ENCODE results near the gene ITIH2.

ITIH2 gene

DNA sequence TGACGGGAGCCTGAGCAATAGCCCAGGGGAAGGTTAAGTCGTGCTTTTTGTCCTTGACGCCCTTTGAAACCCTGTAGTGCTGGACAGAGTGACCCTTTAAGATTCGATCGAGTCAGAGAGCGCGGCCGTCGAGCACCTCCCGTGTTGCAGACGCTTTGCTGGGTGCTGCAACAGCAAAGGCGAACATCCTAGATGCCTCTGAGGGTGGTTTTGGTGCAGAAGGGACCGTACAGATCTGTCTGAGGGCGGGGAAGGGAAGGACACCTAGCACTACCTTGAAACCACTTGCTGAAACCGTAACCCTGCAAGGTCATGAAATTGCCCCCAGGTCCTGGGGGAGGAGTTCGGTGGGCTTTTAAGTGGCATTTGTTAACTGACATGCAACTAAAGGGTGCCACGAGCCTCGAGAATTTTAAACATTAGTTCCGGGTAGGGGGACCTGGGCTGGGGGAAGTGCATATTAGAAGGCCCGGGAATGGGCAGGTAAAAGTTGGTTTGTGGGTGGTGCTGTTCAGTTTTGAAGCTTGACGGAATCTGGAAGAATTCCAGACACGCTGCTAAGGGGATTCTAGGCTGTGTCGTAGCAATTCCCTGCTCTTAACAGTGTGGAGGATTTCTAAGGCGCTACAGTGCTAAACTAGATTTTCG lies 85.6 kb downstream of the ITIH2 start:
- TF ChIP-seq, protein P1, sequence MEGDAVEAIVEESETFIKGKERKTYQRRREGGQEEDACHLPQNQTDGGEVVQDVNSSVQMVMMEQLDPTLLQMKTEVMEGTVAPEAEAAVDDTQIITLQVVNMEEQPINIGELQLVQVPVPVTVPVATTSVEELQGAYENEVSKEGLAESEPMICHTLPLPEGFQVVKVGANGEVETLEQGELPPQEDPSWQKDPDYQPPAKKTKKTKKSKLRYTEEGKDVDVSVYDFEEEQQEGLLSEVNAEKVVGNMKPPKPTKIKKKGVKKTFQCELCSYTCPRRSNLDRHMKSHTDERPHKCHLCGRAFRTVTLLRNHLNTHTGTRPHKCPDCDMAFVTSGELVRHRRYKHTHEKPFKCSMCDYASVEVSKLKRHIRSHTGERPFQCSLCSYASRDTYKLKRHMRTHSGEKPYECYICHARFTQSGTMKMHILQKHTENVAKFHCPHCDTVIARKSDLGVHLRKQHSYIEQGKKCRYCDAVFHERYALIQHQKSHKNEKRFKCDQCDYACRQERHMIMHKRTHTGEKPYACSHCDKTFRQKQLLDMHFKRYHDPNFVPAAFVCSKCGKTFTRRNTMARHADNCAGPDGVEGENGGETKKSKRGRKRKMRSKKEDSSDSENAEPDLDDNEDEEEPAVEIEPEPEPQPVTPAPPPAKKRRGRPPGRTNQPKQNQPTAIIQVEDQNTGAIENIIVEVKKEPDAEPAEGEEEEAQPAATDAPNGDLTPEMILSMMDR (IDR thresholded peaks at IDR 0.05; ENCODE audit: low read length, missing control alignments), result no peak
- H3K4me3 ChIP-seq (replicated peaks; ENCODE audit: low read depth, low read length), result peak overlapping the region; percentile 95
- peak; percentile 36 for DNase-seq (ENCODE audit: low read depth)

DNA sequence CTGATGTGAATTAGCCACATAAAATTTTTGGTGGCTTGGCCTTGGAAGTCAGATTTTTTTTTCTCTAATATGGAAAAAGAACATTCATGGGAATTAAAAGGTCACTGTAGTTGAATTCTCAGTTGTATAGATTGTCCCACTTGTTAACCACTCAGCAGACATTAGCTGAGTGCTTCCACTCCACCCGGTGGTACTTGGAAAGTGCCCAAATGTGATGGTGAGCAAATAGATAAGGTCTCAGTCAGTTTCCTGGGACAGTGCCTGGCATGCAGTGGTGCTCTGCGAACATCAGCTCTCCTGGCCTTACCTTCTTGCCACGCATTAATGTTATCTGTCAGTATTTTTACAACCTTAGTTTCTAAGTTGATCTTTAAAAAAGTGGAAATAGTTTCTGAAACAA lies 86.3 kb downstream of the ITIH2 start:
- TF ChIP-seq, protein P1 (IDR thresholded peaks at IDR 0.05; ENCODE audit: low read length, missing control alignments), result no peak
- H3K4me3 ChIP-seq (replicated peaks; ENCODE audit: low read depth, low read length), result peak overlapping the region; percentile 95
- peak; percentile 34 for DNase-seq (ENCODE audit: low read depth)

DNA sequence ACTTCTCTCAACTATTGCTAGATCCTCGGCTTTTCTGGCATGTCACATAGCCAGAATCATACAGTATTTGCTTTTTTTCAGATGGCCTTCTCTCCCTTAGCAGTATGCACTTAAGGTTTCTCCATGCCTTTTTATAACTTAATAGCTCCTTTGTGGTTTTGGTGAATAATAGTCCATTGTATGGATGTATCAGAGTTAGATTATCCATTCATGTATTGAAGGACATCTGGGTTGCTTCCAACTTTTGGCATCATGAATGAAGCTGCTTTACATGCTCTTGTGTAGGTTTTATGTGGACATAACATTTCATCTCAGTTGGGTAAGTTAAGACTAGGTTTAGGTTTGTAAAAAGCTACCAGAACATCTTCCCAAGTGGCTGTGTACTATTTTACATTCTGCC lies 89.4 kb downstream of the ITIH2 start:
- TF ChIP-seq, protein P1 (IDR thresholded peaks at IDR 0.05; ENCODE audit: low read length, missing control alignments), result no peak
- no peak overlapping the region for H3K4me3 ChIP-seq (replicated peaks; ENCODE audit: low read depth, low read length)
- DNase-seq (ENCODE audit: low read depth), result no peak

DNA sequence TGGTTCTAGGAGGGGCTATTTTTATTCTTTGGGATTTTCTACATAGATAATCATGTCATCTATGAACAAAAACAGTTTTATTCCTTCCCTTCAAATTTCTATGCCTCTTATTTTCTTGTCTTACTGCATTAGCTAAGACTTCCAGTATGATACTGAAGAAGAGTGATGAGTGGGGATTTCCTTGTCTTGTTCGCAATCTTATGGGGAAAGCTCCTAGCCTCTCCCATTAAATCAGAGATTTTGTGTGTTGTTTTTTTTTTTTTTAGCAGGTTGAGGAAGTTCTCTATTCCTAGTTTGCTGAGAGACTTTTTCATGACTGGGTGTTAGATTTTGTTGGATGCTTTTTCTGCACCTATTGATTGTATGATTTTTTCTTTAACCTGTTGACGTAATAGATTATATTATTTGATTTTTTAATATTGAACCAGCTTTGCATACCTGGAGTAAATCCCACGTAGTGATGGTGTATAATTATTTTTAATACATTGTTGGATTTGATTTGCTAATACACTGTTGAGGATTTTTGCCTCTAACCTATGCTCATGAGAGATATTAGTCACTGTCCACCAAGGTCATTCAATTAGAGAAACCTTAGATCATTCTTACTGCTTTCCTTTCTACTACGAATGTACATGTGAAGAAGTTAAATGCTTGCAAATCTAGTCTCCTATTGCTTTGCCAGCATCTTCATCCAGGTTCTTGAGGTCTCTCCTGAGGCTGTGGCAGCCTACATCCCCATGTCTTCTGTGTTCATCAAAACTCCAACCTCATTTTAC lies 91.3 kb downstream of the ITIH2 start:
- no peak overlapping the region for H3K4me3 ChIP-seq (replicated peaks; ENCODE audit: low read depth, low read length)
- DNase-seq (ENCODE audit: low read depth), result no peak
- TF ChIP-seq, protein P1 (IDR thresholded peaks at IDR 0.05; ENCODE audit: low read length, missing control alignments), result no peak

DNA sequence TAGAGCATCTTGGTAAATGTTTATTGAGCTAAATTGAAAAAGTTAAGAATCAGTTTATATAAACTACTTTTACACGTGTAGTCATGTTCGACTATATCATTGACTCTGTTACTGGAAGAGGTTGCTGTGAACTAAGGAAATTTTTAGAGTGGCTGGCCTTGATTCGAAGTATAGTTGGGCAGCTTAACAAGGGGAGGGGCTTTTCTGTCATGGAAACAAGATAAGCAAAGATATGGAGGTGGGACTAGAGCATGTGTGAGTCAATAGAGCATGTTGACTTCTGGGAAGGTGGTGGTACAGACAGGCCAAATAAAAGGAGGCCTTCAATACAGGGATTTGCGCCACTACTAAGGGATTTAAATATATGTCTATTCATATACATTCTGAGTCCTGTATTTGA lies 92.5 kb downstream of the ITIH2 start:
- peak; percentile 79 for DNase-seq (ENCODE audit: low read depth)
- TF ChIP-seq, protein P1 (IDR thresholded peaks at IDR 0.05; ENCODE audit: low read length, missing control alignments), result no peak
- no peak overlapping the region for H3K4me3 ChIP-seq (replicated peaks; ENCODE audit: low read depth, low read length)

DNA sequence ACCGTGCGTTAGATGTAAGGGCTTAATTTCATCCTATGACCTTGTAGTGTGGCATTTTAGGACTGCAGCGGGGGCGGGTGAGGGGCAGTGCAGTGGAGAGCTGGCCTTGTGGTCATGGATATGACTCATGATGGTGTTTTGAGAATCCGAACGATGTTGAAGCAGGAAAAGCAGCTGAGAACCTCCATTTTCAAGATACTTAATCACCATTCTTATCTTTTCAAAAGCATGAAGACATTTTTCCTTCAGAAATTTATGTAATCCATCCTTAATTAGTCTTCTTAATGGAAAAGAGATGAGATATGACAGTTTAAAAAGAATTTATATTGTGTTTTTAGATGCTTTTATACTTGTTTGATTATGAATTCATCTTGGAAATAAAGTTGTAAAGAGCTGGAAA lies 94.5 kb downstream of the ITIH2 start:
- peak; percentile 91 for DNase-seq (ENCODE audit: low read depth)
- TF ChIP-seq, protein P1 (IDR thresholded peaks at IDR 0.05; ENCODE audit: low read length, missing control alignments), result no peak

More for the DNA sequence above, 94.5 kb downstream of the ITIH2 start:
- H3K4me3 ChIP-seq (replicated peaks; ENCODE audit: low read depth, low read length), result no peak overlapping the region

Data from fibroblast of pulmonary artery (primary cell).